ENCODE results near the gene SLC51A. TPM values are rescaled to one million over a fixed set of nuclear protein-coding genes. Genes with fewer than 3 reads are reported as not detected.
A peak's percentile ranks its signal among the peaks of the same experiment; 100 is the strongest.

SLC51A gene
- total and polyA plus RNA-seq, 2 donors (not counting 3 experiments of a cell fraction or from before 2014, with no cell fraction given), result not detected

- POLR2A ChIA-PET, result interaction anchor here (0.5 kb wide), 1 partner anchor 131 kb away, joined by 4 read pairs; no protein-coding TSS in a partner anchor
- intact Hi-C loops (cut with micrococcal nuclease), result no loop called here
These were observed 9.0 kb upstream of the SLC51A start for GRCh38 chr3:196207159-196207832.

More at GRCh38 chr3:196207159-196207832, 9.0 kb upstream of the SLC51A start:
- no peaks in the 10 kb centered on the region for H4K20me1 ChIP-seq (replicated peaks; ENCODE audit: control insufficient read depth, extremely low read depth, insufficient read depth, low read length)
- H3K4me2 ChIP-seq (ENCODE audit: insufficient read depth, low read length), result no peak overlapping the region
- dilution Hi-C loops (cut with MboI; ENCODE audit: extremely low pct_ligation_motif_present, low sequenced_read_pairs), result no loop called here
- H3K9ac ChIP-seq (replicated peaks; ENCODE audit: extremely low read depth, insufficient read depth, low read length), result no peak overlapping the region
- peaks cover 2 to 4% of the 10 kb centered on the region in 2 experiments for H3K27me3 ChIP-seq (ENCODE audit: control insufficient read depth in 2 of 2, insufficient read depth in 2 of 2, low read length in 2 of 2)
- H3K79me2 ChIP-seq (ENCODE audit: control insufficient read depth, insufficient read depth, low read length), result no peaks in the 10 kb centered on the region
- no peaks in the 10 kb centered on the region for H3K9me3 ChIP-seq (replicated peaks; ENCODE audit: control insufficient read depth, insufficient read depth, low read length)
- TF ChIP-seq GATA2 (IDR thresholded peaks at IDR 0.05; ENCODE audit: insufficient read depth, insufficient read length, low read depth, low read length) (no peak), EZH2 (IDR thresholded peaks at IDR 0.05; ENCODE audit: borderline replicate concordance, low read depth, low read length, severe bottlenecking) (no peak), JUN (IDR thresholded peaks at IDR 0.05; ENCODE audit: borderline replicate concordance, insufficient read depth, insufficient read length, low read depth) (no peak), POLR2AphosphoS5 (IDR thresholded peaks at IDR 0.05; ENCODE audit: insufficient read depth, low read depth, low read length) (no peak)
- TF ChIP-seq, protein P1, sequence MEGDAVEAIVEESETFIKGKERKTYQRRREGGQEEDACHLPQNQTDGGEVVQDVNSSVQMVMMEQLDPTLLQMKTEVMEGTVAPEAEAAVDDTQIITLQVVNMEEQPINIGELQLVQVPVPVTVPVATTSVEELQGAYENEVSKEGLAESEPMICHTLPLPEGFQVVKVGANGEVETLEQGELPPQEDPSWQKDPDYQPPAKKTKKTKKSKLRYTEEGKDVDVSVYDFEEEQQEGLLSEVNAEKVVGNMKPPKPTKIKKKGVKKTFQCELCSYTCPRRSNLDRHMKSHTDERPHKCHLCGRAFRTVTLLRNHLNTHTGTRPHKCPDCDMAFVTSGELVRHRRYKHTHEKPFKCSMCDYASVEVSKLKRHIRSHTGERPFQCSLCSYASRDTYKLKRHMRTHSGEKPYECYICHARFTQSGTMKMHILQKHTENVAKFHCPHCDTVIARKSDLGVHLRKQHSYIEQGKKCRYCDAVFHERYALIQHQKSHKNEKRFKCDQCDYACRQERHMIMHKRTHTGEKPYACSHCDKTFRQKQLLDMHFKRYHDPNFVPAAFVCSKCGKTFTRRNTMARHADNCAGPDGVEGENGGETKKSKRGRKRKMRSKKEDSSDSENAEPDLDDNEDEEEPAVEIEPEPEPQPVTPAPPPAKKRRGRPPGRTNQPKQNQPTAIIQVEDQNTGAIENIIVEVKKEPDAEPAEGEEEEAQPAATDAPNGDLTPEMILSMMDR (IDR thresholded peaks at IDR 0.05; ENCODE audit: extremely low read depth in 1 of 2, insufficient read depth in 1 of 2, low read depth in 1 of 2, low read length in 2 of 2), result no peak
- H3K27ac ChIP-seq (ENCODE audit: insufficient read depth, low read depth, low read length), result no peak overlapping the region
- H2AFZ ChIP-seq (ENCODE audit: low read depth, low read length), result peak overlapping the region; percentile 36
- no peaks in the 10 kb centered on the region for H3K4me1 ChIP-seq (ENCODE audit: control insufficient read depth, extremely low read depth, insufficient read depth, low read length)
- CTCF ChIA-PET, result no interaction called here
- H3K9me1 ChIP-seq (replicated peaks; ENCODE audit: control insufficient read depth, extremely low read depth, insufficient read depth, low read length), result no peaks in the 10 kb centered on the region
- FAIRE-seq (peak; percentile 12), DNase-seq (ENCODE audit: low read depth, low spot score) (no peak)
- no peaks in the 10 kb centered on the region for H3K36me3 ChIP-seq (ENCODE audit: control insufficient read depth in 2 of 2, extremely low read depth in 1 of 2, insufficient read depth in 2 of 2, low read length in 2 of 2)
- no TSS peak for BruUV-seq (replicated peaks)
- H3K4me3 ChIP-seq (replicated peaks in 1 of 3; ENCODE audit: insufficient read depth in 1 of 3, low read depth in 1 of 3, low read length in 3 of 3), result peak overlapping the region in 1 of 3 experiments; percentile 25

All from endothelial cell of umbilical vein (primary cell).